Measurements from ENCODE around the gene TMEM95. TPM values are rescaled to one million over a fixed set of nuclear protein-coding genes. Genes with fewer than 3 reads are reported as not detected.
"Not testable (repeated sequence)": the region's sequence is repeated elsewhere in the genome, so short reads cannot be mapped to it uniquely, and the experiment has no call there.

TMEM95 gene
- total RNA-seq, 1 donor from 2014 or later, result not detected

- no peak for TF ChIP-seq CTCF (IDR thresholded peaks at IDR 0.05)
- H3K4me3 ChIP-seq, result peak within 1 kb of the TSS in 1 of 2 donors; percentile 46
- peak in 1 of 2 donors; percentile 61 for DNase-seq (ENCODE audit: low spot score in 2 of 2)
- no peak within 1 kb of the TSS for H3K27ac ChIP-seq
- no peaks in the 10 kb centered on the region for H3K4me1 ChIP-seq
- no peaks in the 10 kb centered on the region for H3K27me3 ChIP-seq
- intact Hi-C loops (cut with DNase I), result no loop called here
- no peaks in the 10 kb centered on the region for H3K9me3 ChIP-seq
- H3K36me3 ChIP-seq, result no peaks in the 10 kb centered on the region
These were observed 18.4 kb upstream of the TMEM95 start, which contains the start of gene ACAP1 for GRCh38 chr17:7336240-7337175. Gene ACAP1, plus strand, starts transcription at chr17:7336529. Its CDS starts 206 bp downstream, at chr17:7336735.

GRCh38 chr17:7337600-7337999, 17.4 kb upstream of the TMEM95 start:
- H3K27me3 ChIP-seq; intact Hi-C loops (cut with DNase I); DNase-seq (ENCODE audit: low spot score in 2 of 2); H3K4me1 ChIP-seq; H3K9me3 ChIP-seq; H3K36me3 ChIP-seq; H3K4me3 ChIP-seq; H3K27ac ChIP-seq: not testable (repeated sequence)

- no peak for TF ChIP-seq CTCF (IDR thresholded peaks at IDR 0.05)
- H3K27ac ChIP-seq, result no peak overlapping the region
- H3K36me3 ChIP-seq, result no peaks in the 10 kb centered on the region
- H3K27me3 ChIP-seq, result no peaks in the 10 kb centered on the region
- H3K9me3 ChIP-seq, result no peaks in the 10 kb centered on the region
- intact Hi-C loops (cut with DNase I), result no loop called here
- no peak for DNase-seq (ENCODE audit: low spot score in 2 of 2)
- no peaks in the 10 kb centered on the region for H3K4me1 ChIP-seq
- H3K4me3 ChIP-seq, result no peak overlapping the region
These were observed 14.8 kb upstream of the TMEM95 start for GRCh38 chr17:7340179-7340578.

- no peak for TF ChIP-seq CTCF (IDR thresholded peaks at IDR 0.05)
- Histone ChIP-seq H3K27ac (no peak overlapping the region), H3K27me3 (no peaks in the 10 kb centered on the region), H3K36me3 (no peaks in the 10 kb centered on the region), H3K9me3 (no peaks in the 10 kb centered on the region), H3K4me1 (no peaks in the 10 kb centered on the region), H3K4me3 (no peak overlapping the region)
- intact Hi-C loops (cut with DNase I), result no loop called here
- no peak for DNase-seq (ENCODE audit: low spot score in 2 of 2)
These were observed 13.1 kb upstream of the TMEM95 start for GRCh38 chr17:7341842-7342241.

- Histone ChIP-seq H3K27me3 (no peaks in the 10 kb centered on the region), H3K27ac (no peak overlapping the region), H3K9me3 (no peaks in the 10 kb centered on the region), H3K4me1 (no peaks in the 10 kb centered on the region), H3K4me3 (no peak overlapping the region), H3K36me3 (no peaks in the 10 kb centered on the region)
- no peak for DNase-seq (ENCODE audit: low spot score in 2 of 2)
- TF ChIP-seq CTCF (IDR thresholded peaks at IDR 0.05), result no peak
- intact Hi-C loops (cut with DNase I), result no loop called here
These were observed 11.7 kb upstream of the TMEM95 start for GRCh38 chr17:7343250-7343649.
